WERI-Rb-1 (cell line): Measurements from ENCODE around the gene ORC5.
A peak's percentile ranks its signal among the peaks of the same experiment; 100 is the strongest.

ENCODE experiments used
- DNase-seq: peaks from one replicate; pipeline ENCODE4 v3.0.0-alpha.2; 2020
- H3K27ac ChIP-seq: fragments of 250-450 bp; sonication (Bioruptor Pico); 2 replicates; pipeline ENCODE4 v1.5.1; 2020; ENCODE audit warnings: mild to moderate bottlenecking, moderate library complexity
- H3K27me3 ChIP-seq: fragments of 250-450 bp; sonication (Bioruptor Pico); 2 replicates; pipeline ENCODE4 v1.5.1; 2021; ENCODE audit warnings: mild to moderate bottlenecking, low read depth, moderate library complexity; ENCODE audit not compliant: insufficient read depth, severe bottlenecking
- H3K36me3 ChIP-seq: fragments of 250-450 bp; sonication (Bioruptor Pico); 2 replicates; pipeline ENCODE4 v1.5.1; 2020; ENCODE audit warnings: mild to moderate bottlenecking, moderate library complexity
- H3K4me3 ChIP-seq: 2 replicates; pipeline ENCODE4 v1.5.1; 2011; ENCODE audit warnings: low read depth, mild to moderate bottlenecking, control low read depth, low read length
- H3K9me3 ChIP-seq: fragments of 250-450 bp; sonication (Bioruptor Pico); 2 replicates; pipeline ENCODE4 v1.5.1; 2021; ENCODE audit warnings: mild to moderate bottlenecking, moderate library complexity; ENCODE audit not compliant: severe bottlenecking
- TF ChIP-seq, protein P1 (sequence below): IDR thresholded peaks from 2 replicates; pipeline ENCODE4 v1.5.1; 2011; ENCODE audit warnings: low read depth, mild to moderate bottlenecking, control low read depth, inconsistent platforms, low read length

The ORC5 gene

DNA sequence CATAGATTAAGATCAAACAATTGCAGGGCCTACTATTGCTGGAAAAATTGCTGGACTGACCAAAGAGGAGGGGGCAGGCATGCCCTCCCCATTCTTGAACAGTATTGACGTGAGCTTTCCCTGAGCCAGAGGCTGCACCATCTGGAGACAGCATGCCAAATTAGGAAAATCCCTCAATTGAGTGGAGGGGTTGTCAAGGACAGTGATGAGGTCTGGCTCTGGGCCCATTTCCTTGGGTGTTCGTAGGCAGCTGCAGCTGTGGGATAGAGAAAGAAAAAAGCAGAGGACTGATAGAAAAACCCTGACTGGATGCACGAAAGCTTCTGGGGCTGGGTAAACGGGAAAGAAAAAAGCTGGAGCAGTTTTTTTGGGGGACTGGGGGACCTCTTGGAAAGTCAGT, 22.8 kb upstream of the ORC5 start:
- TF ChIP-seq, protein P1, sequence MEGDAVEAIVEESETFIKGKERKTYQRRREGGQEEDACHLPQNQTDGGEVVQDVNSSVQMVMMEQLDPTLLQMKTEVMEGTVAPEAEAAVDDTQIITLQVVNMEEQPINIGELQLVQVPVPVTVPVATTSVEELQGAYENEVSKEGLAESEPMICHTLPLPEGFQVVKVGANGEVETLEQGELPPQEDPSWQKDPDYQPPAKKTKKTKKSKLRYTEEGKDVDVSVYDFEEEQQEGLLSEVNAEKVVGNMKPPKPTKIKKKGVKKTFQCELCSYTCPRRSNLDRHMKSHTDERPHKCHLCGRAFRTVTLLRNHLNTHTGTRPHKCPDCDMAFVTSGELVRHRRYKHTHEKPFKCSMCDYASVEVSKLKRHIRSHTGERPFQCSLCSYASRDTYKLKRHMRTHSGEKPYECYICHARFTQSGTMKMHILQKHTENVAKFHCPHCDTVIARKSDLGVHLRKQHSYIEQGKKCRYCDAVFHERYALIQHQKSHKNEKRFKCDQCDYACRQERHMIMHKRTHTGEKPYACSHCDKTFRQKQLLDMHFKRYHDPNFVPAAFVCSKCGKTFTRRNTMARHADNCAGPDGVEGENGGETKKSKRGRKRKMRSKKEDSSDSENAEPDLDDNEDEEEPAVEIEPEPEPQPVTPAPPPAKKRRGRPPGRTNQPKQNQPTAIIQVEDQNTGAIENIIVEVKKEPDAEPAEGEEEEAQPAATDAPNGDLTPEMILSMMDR = no peak
- Histone ChIP-seq H3K27ac (no peak overlapping the region), H3K27me3 (no peaks in the 10 kb centered on the region), H3K4me3 (no peak overlapping the region), H3K36me3 (no peaks in the 10 kb centered on the region), H3K9me3 (no peaks in the 10 kb centered on the region)
- DNase-seq = peak; percentile 12

DNA sequence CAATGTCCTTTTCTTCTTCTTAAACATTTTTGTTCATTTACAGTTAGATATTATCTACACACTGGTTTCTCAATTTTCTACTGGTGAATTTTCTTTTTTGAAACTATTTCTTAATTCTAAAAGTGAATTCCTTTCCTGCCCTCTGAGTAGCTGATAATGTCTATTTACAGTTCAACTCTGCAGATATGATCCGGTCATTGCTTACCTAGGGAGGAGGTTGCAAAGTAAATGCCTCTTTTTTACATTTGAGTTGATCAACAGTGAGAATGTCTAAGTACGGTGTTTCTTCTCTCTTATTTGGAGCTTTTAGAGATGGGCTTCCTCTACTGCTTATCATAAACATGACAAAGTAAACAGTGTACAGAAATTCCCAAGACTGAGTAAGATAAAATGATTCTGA, 20.6 kb upstream of the ORC5 start:
- no peaks in the 10 kb centered on the region for H3K36me3 ChIP-seq
- no peak for DNase-seq
- no peaks in the 10 kb centered on the region for H3K27me3 ChIP-seq
- no peak overlapping the region for H3K27ac ChIP-seq
- H3K4me3 ChIP-seq = no peak overlapping the region
- no peaks in the 10 kb centered on the region for H3K9me3 ChIP-seq
- TF ChIP-seq, protein P1 = no peak

DNA sequence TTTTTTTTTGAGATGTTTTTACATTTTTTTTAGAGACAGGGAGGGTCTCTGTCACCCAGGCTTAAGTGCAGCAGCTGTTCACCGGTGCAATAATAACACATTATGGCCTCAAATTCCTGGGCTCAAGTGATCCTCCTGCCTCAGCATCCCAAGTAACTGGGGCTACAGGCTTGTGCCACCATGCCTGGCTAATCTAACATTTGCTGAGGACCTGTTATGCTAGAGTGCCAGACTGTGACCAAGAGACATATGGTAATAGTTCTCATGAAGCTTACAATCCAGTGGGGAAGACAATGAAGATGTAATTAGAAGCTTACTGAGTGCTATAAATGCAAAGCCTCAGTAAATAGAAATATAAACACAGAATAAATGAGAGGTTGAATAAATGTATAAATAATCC, 17.6 kb upstream of the ORC5 start:
- no peaks in the 10 kb centered on the region for H3K9me3 ChIP-seq
- no peak overlapping the region for H3K27ac ChIP-seq
- no peak overlapping the region for H3K4me3 ChIP-seq
- no peaks in the 10 kb centered on the region for H3K27me3 ChIP-seq
- TF ChIP-seq, protein P1 = no peak
- H3K36me3 ChIP-seq = no peaks in the 10 kb centered on the region
- DNase-seq = peak; percentile 16

DNA sequence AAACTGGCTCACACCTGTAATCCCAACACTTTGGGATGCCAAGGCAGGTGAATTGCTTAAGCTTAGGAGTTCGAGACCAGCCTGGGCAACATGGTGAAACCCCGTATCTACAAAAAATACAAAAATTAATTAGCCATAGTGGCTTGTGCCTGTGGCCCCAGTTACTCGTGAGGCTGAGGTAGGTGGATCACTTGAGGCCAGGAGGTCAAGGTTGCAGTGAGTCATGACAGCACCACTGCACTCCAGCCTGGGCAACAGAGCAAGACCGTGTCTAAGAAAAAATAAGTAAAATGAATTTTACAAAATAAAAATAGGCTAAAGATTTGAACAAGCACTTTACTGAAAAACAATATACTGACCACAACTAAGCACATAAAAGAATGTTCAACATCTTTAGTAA, 9.8 kb upstream of the ORC5 start:
- TF ChIP-seq, protein P1 = no peak

DNA sequence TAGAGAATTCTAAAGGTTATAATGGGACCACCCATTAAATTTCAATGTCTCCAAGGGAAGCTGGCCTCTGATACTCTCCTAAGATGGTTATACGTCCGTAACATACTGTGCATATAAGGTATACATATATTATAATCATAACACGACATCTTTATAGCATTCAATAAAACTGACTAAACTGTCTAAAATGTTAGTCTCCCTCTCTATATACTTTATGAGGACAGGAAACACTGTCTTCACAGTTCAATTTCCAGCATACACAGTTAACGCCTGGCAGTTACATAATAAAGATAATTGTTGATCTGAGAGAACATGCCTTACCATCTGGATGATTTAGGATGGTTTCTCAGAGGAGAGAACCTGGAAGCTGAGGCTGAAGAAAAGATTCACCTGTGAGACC, 1.2 kb upstream of the ORC5 start:
- DNase-seq = no peak
- Histone ChIP-seq H3K9me3 (peaks cover 5% of the 10 kb centered on the region), H3K27me3 (no peaks in the 10 kb centered on the region), H3K27ac (no peak overlapping the region), H3K36me3 (no peaks in the 10 kb centered on the region; the same call in none of the 2 replicates), H3K4me3 (no peak overlapping the region)
- TF ChIP-seq, protein P1 = no peak

More for the DNA sequence above, 9.8 kb upstream of the ORC5 start:
- Histone ChIP-seq H3K4me3 (no peak overlapping the region), H3K27me3 (no peaks in the 10 kb centered on the region), H3K36me3 (no peaks in the 10 kb centered on the region), H3K9me3 (no peaks in the 10 kb centered on the region), H3K27ac (no peak overlapping the region)
- DNase-seq = no peak

DNA sequence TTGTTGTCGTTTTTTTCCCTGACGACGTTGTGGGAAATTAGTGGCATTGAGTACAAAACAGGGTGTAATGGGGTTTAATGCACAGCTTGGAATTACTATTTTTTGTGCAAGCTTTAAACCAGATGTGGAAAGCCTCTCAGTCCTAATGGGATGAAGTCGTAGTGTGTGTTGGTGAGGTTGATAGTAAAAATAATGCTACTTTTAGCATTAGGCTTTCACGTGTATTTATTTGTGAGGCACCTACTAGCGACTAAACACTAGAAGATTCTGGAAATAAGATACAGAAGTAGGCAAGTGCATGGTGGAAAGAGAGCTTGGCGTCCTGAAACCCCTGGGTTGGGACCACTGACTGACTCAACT, 588 bp upstream of the ORC5 start:
- peaks cover 5% of the 10 kb centered on the region for H3K9me3 ChIP-seq
- DNase-seq = no peak
- peak overlapping the region; percentile 87 for H3K4me3 ChIP-seq
- peak overlapping the region; percentile 88 for H3K27ac ChIP-seq
- H3K27me3 ChIP-seq = no peaks in the 10 kb centered on the region
- H3K36me3 ChIP-seq = peaks cover 4% of the 10 kb centered on the region
- TF ChIP-seq, protein P1 = no peak
